ENCODE results near the gene SLC39A11.
"Not testable (repeated sequence)": the region's sequence is repeated elsewhere in the genome, so short reads cannot be mapped to it uniquely, and the experiment has no call there.

Gene SLC39A11

DNA sequence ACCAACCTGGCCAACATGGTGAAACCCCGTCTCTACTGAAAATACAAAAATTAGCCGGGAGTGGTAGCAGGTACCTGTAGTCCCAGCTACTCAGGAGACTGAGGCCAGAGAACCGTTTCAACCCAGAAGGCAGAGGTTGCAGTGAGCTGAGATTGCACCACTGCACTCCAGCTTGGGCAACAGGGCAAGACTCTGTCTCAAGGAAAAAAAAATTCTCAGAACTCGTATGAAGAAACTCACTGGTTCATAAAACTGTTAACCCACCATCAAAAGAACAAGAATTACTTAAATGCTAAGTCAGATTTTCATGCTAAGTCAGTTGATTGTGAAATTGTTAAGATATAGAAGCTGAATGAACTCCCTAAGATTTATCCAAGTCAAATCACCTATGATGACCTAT, 31.3 kb downstream of the SLC39A11 start:
- no peak overlapping the region for H3K4me3 Mint-ChIP-seq
- peaks cover 8% of the 10 kb centered on the region for H3K27me3 Mint-ChIP-seq (ENCODE audit: low read depth, poor library complexity)
- no peak for DNase-seq
- TF ChIP-seq, protein P1, sequence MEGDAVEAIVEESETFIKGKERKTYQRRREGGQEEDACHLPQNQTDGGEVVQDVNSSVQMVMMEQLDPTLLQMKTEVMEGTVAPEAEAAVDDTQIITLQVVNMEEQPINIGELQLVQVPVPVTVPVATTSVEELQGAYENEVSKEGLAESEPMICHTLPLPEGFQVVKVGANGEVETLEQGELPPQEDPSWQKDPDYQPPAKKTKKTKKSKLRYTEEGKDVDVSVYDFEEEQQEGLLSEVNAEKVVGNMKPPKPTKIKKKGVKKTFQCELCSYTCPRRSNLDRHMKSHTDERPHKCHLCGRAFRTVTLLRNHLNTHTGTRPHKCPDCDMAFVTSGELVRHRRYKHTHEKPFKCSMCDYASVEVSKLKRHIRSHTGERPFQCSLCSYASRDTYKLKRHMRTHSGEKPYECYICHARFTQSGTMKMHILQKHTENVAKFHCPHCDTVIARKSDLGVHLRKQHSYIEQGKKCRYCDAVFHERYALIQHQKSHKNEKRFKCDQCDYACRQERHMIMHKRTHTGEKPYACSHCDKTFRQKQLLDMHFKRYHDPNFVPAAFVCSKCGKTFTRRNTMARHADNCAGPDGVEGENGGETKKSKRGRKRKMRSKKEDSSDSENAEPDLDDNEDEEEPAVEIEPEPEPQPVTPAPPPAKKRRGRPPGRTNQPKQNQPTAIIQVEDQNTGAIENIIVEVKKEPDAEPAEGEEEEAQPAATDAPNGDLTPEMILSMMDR (IDR thresholded peaks at IDR 0.05), result no peak
- H3K36me3 Mint-ChIP-seq (ENCODE audit: low read depth), result peaks cover 3% of the 10 kb centered on the region
- peaks cover 29% of the 10 kb centered on the region for H3K4me1 Mint-ChIP-seq
- H3K9me3 Mint-ChIP-seq, result peaks cover 7% of the 10 kb centered on the region
- H3K27ac Mint-ChIP-seq, result no peak overlapping the region

DNA sequence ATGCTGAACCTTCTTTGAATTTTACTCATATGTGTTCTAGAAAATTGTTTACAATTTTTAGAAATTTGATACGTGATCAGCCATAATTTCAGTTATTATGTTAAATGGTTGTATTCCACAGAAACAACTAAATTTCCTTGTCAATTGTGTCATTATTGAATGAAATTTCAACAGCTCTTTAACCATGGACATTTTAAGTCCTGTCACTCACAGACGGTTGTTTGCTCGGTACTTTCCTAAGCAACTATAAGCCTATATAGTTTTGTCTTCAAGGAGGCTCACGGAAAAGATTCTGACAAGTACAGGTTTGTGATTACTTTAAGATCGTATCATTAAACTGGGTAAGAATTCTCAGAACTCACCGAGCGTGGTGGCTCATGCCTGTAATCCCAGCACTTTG, 31.8 kb downstream of the SLC39A11 start:
- peaks cover 8% of the 10 kb centered on the region for H3K27me3 Mint-ChIP-seq (ENCODE audit: low read depth, poor library complexity)
- peaks cover 4% of the 10 kb centered on the region for H3K9me3 Mint-ChIP-seq
- DNase-seq, result no peak
- H3K36me3 Mint-ChIP-seq (ENCODE audit: low read depth), result no peaks in the 10 kb centered on the region
- H3K4me1 Mint-ChIP-seq, result peaks cover 26% of the 10 kb centered on the region
- H3K4me3 Mint-ChIP-seq, result no peak overlapping the region
- no peak overlapping the region for H3K27ac Mint-ChIP-seq
- TF ChIP-seq, protein P1 (IDR thresholded peaks at IDR 0.05), result no peak

DNA sequence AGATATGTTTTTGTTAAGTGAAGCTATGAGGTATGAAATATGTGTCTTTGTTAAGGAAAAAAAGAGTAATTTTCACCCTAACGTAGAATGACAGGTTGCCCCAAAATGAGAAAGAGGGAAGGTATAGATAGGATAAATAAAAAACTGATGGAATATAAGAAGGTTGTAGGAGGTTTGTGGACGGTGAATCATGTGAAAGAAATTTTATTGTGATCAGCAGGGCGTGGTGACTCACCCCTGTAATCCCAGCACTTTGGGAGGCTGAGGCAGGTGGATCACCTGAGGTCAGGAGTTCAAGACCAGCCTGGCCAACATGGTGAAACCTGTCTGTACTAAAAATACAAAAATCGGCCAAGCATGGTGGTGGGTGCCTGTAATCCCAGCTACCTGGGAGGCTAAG, 32.8 kb downstream of the SLC39A11 start:
- not testable (repeated sequence) for H3K27me3 Mint-ChIP-seq (ENCODE audit: low read depth, poor library complexity); H3K9me3 Mint-ChIP-seq; H3K4me3 Mint-ChIP-seq; H3K36me3 Mint-ChIP-seq (ENCODE audit: low read depth); DNase-seq; H3K27ac Mint-ChIP-seq
- peaks cover 19% of the 10 kb centered on the region for H3K4me1 Mint-ChIP-seq

DNA sequence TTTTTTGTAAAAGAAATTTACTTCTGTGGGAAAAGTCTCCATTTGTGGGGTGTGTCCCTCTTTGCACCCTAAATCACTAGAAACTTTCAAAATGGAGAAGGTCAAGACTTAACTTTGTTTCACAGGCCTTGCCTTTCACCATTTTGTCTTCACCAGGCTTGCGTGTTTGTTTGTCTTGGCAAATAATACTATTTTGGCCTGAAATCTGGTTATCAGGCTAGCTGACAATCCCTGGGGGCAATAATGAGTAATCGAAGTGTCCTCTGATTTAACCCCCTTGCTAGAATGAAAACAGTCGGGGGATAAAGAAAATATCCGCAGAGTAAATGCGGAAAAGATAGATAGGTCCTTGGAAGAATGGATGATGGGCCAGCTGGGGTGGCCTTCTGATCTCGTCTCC, 34.5 kb downstream of the SLC39A11 start:
- Mint-ChIP-seq H3K36me3 (ENCODE audit: low read depth) (no peaks in the 10 kb centered on the region), H3K9me3 (peaks cover 4% of the 10 kb centered on the region)

DNA sequence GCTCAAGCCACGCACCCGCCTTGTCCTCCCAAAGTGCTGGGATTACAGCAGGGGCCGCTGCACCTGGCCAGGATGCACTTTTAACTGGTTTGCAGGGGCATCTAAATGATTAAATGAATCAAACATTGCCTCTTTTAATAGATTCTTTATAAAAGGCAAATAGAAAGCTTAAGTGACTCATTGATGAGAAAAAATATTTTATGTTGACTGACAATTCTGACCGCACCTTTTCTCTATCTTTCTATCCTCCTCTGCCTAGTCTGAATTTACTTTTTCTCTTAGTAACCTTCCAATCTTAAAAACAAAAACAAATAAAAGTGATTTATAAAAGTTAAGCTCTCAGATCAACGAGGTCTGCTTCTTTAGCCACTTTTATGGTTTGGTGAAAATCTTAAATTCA, 35.3 kb downstream of the SLC39A11 start:
- DNase-seq, result no peak
- Mint-ChIP-seq H3K27me3 (ENCODE audit: low read depth, poor library complexity) (no peaks in the 10 kb centered on the region), H3K27ac (no peak overlapping the region), H3K36me3 (ENCODE audit: low read depth) (no peaks in the 10 kb centered on the region), H3K4me3 (no peak overlapping the region), H3K9me3 (peaks cover 4% of the 10 kb centered on the region), H3K4me1 (peaks cover 6% of the 10 kb centered on the region)
- TF ChIP-seq, protein P1 (IDR thresholded peaks at IDR 0.05), result no peak

More for the DNA sequence above, 34.5 kb downstream of the SLC39A11 start:
- TF ChIP-seq, protein P1 (IDR thresholded peaks at IDR 0.05), result no peak
- Mint-ChIP-seq H3K27ac (no peak overlapping the region), H3K4me1 (peaks cover 6% of the 10 kb centered on the region), H3K27me3 (ENCODE audit: low read depth, poor library complexity) (no peaks in the 10 kb centered on the region), H3K4me3 (no peak overlapping the region)
- no peak for DNase-seq

DNA sequence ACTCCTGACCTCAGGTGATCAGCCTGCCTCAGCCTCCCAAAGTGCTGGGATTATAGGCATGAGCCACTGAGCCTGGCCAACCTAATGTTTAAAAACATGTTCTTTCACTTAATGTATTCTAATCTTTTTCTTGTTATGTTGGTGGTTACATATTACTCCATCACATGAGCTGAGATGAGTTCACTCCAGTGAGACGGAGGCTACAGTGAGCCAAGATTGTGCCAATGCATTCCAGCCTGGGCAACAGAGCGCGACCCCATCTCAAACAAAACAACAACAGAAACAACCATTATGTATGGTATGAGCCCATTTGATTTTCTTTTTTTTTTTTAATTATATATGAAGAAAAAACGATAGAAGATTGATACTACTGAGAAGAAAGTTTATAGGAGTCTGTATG, 39.6 kb downstream of the SLC39A11 start:
- peaks cover 9% of the 10 kb centered on the region for H3K36me3 Mint-ChIP-seq (ENCODE audit: low read depth)
- TF ChIP-seq, protein P1 (IDR thresholded peaks at IDR 0.05), result no peak
- peaks cover 13% of the 10 kb centered on the region for H3K9me3 Mint-ChIP-seq
- H3K4me1 Mint-ChIP-seq, result no peaks in the 10 kb centered on the region
- no peak overlapping the region for H3K27ac Mint-ChIP-seq
- DNase-seq, result no peak
- no peak overlapping the region for H3K4me3 Mint-ChIP-seq
- peaks cover 4% of the 10 kb centered on the region for H3K27me3 Mint-ChIP-seq (ENCODE audit: low read depth, poor library complexity)
